HG02970 (cell line): ENCODE measurements around the gene HOXD11.

ENCODE experiments used
- ATAC-seq: cut with Tn5 transposase; IDR thresholded peaks from one replicate; pipeline ENCODE4 v1.9.1; 2021; ENCODE audit warnings: mild to moderate bottlenecking, moderate library complexity, moderate number of reproducible peaks; ENCODE audit not compliant: unreplicated experiment, low FRiP score

HOXD11 gene

GRCh38 chr2:176130147-176130956, 23.3 kb downstream of the HOXD11 start:
- no peak for ATAC-seq

GRCh38 chr2:176130957-176131847, 24.1 kb downstream of the HOXD11 start:
- no peak for ATAC-seq

GRCh38 chr2:176131848-176132158, 24.7 kb downstream of the HOXD11 start:
- ATAC-seq, result no peak

GRCh38 chr2:176132205-176133171, 25.4 kb downstream of the HOXD11 start:
- ATAC-seq, result no peak

- no peak for ATAC-seq
These were observed 26.3 kb downstream of the HOXD11 start for GRCh38 chr2:176133389-176133788.

GRCh38 chr2:176134035-176134434, 27.0 kb downstream of the HOXD11 start:
- no peak for ATAC-seq

GRCh38 chr2:176135035-176135440, 28.0 kb downstream of the HOXD11 start:
- no peak for ATAC-seq

- no peak for ATAC-seq
These were observed 29.5 kb downstream of the HOXD11 start for GRCh38 chr2:176136374-176137251.

- no peak for ATAC-seq
These were observed 30.1 kb downstream of the HOXD11 start for GRCh38 chr2:176137252-176137580.

- ATAC-seq, result no peak
These were observed 30.8 kb downstream of the HOXD11 start for GRCh38 chr2:176137906-176138305.

GRCh38 chr2:176138526-176138922, 31.4 kb downstream of the HOXD11 start:
- ATAC-seq, result no peak

- ATAC-seq, result no peak
These were observed 32.0 kb downstream of the HOXD11 start for GRCh38 chr2:176138923-176139660.

GRCh38 chr2:176139661-176140512, 32.8 kb downstream of the HOXD11 start:
- no peak for ATAC-seq

GRCh38 chr2:176140513-176141317, 33.6 kb downstream of the HOXD11 start:
- peak; percentile 93 for ATAC-seq

GRCh38 chr2:176142281-176142680, 35.2 kb downstream of the HOXD11 start:
- ATAC-seq, result no peak

- no peak for ATAC-seq
These were observed 38.2 kb downstream of the HOXD11 start for GRCh38 chr2:176145085-176145969.
